B cell (primary cell): Measurements from ENCODE around the gene SMPD3. TPM values are rescaled to one million over a fixed set of nuclear protein-coding genes. Genes with fewer than 3 reads are reported as not detected.

Source experiments
- ATAC-seq: fragments of 200-7000 bp; cut with Tn5 transposase; one replicate; pipeline ENCODE4 v1.10.0; 2021; ENCODE audit warnings: low read depth, mild to moderate bottlenecking, moderate number of reproducible peaks, moderate library complexity
- CTCF ChIA-PET: fragments of 350-600 bp; sonication (Branson Sonifier 250); formaldehyde crosslinking; loops from one replicate; lab custom pipeline; 2021; ENCODE audit warnings: antibody characterized with exemption, inconsistent platforms; lab: Charles Lee
- POLR2A ChIA-PET: fragments of 350-600 bp; sonication (Branson Sonifier 250); formaldehyde crosslinking; loops from one replicate; lab custom pipeline; 2021; ENCODE audit warnings: antibody characterized with exemption; lab: Charles Lee
- DNase-seq: peaks from one replicate; pipeline ENCODE4 v3.0.0; 2013
- H2AFZ ChIP-seq: 2 replicates; pipeline ENCODE4 v1.6.1; 2012; ENCODE audit warnings: mild to moderate bottlenecking, low read depth, low read length; ENCODE audit not compliant: insufficient read depth, poor library complexity, severe bottlenecking
- H3K27ac ChIP-seq, 2 donors: 1 replicate in 1 of 2; 2 replicates in 1 of 2; pipeline ENCODE4 v1.5.1; 2012 to 2013; ENCODE audit warnings: low read length in 2 of 2, mild to moderate bottlenecking in 2 of 2, moderate library complexity in 1 of 2
- H3K27me3 ChIP-seq, 4 experiments: fragments of 200-600 bp in 1 of 4; sonication (generic) in 1 of 4; replicated peaks in 1 of 4; 1 replicate in 2 of 4; 2 replicates in 2 of 4; pipeline versions ENCODE4 v1.6.1 to v1.7.0; 2013 to 2016; ENCODE audit warnings: low read length in 3 of 4, mild to moderate bottlenecking in 2 of 4, mixed read lengths in 1 of 4, moderate library complexity in 1 of 4; ENCODE audit not compliant: insufficient read depth in 4 of 4, control insufficient read depth in 3 of 4; ENCODE audit errors: control extremely low read depth in 1 of 4
- H3K36me3 ChIP-seq, 2 experiments: replicated peaks in 1 of 2; 1 replicate in 1 of 2; 2 replicates in 1 of 2; pipeline versions ENCODE4 v1.6.1 to v1.7.1; 2013; ENCODE audit warnings: low read length in 1 of 2; ENCODE audit not compliant: insufficient read depth in 2 of 2, control insufficient read depth in 1 of 2; ENCODE audit errors: control extremely low read depth in 1 of 2, extremely low read depth in 1 of 2
- H3K4me1 ChIP-seq, 2 donors: fragments of 200-600 bp in 1 of 2; sonication (generic) in 1 of 2; 1 replicate in 1 of 2; 2 replicates in 1 of 2; pipeline versions ENCODE4 v1.5.1 to v1.6.1; 2013 to 2017; ENCODE audit warnings: low read length in 2 of 2; ENCODE audit not compliant: control insufficient read depth in 2 of 2, insufficient read depth in 2 of 2
- H3K4me2 ChIP-seq: replicated peaks from 2 replicates; pipeline ENCODE3; 2012; ENCODE audit warnings: mild to moderate bottlenecking, low read depth, low read length; ENCODE audit not compliant: poor library complexity, severe bottlenecking
- H3K4me3 ChIP-seq, 5 experiments: fragments of 200-600 bp in 1 of 5; sonication (generic) in 1 of 5; 1 replicate in 3 of 5; 2 replicates in 2 of 5; pipeline versions ENCODE4 v1.5.1 to v1.7.0; 2011 to 2016; ENCODE audit warnings: low read length in 4 of 5, mild to moderate bottlenecking in 4 of 5, low read depth in 2 of 5, control low read depth in 1 of 5, moderate library complexity in 1 of 5; ENCODE audit not compliant: insufficient read depth in 1 of 5; ENCODE audit errors: control extremely low read depth in 1 of 5, extremely low read depth in 1 of 5
- H3K79me2 ChIP-seq: fragments of 200-600 bp; sonication (generic); one replicate; pipeline ENCODE4 v1.6.0; 2016; ENCODE audit warnings: low read length; ENCODE audit not compliant: control insufficient read depth, insufficient read depth
- H3K9ac ChIP-seq: fragments of 200-600 bp; sonication (generic); 2 replicates; pipeline ENCODE4 v1.6.1; 2017; ENCODE audit warnings: mild to moderate bottlenecking, low read length, moderate library complexity
- H3K9me3 ChIP-seq, 3 donors: one replicate each; pipeline versions ENCODE4 v1.6.1 to v1.7.1; 2013; ENCODE audit warnings: low read length in 2 of 3; ENCODE audit not compliant: control insufficient read depth in 2 of 3, insufficient read depth in 1 of 3; ENCODE audit errors: control extremely low read depth in 1 of 3
- H4K20me1 ChIP-seq: 2 replicates; pipeline ENCODE4 v1.6.0; 2012; ENCODE audit warnings: mild to moderate bottlenecking, low read length; ENCODE audit not compliant: insufficient read depth, control insufficient read depth, poor library complexity, severe bottlenecking
- H3K27ac Mint-ChIP-seq: one replicate; pipeline ENCODE4 v1.8.0; 2021; ENCODE audit warnings: mixed read lengths
- H3K27me3 Mint-ChIP-seq: one replicate; pipeline ENCODE4 v1.8.0; 2021; ENCODE audit warnings: mixed read lengths
- H3K4me1 Mint-ChIP-seq: one replicate; pipeline ENCODE4 v1.8.0; 2021; ENCODE audit warnings: mixed read lengths
- H3K4me3 Mint-ChIP-seq: one replicate; pipeline ENCODE4 v1.8.0; 2021; ENCODE audit warnings: mixed read lengths
- H3K9me3 Mint-ChIP-seq: one replicate; pipeline ENCODE4 v1.8.0; 2022; ENCODE audit warnings: mixed read lengths; ENCODE audit not compliant: insufficient read depth
- CTCF ChIP-seq: fragments of 200-600 bp; IDR thresholded peaks from one replicate; pipeline ENCODE4 v1.8.0; 2022; ENCODE audit warnings: antibody characterized with exemption, mild to moderate bottlenecking
- EZH2 ChIP-seq: IDR thresholded peaks from 2 replicates; pipeline ENCODE4 v1.6.1; 2012; ENCODE audit warnings: borderline replicate concordance, low read depth, mild to moderate bottlenecking, moderate library complexity, low read length; ENCODE audit not compliant: insufficient read depth, poor library complexity, severe bottlenecking
- WGBS: methylation state at CpG from one replicate; pipeline ENCODE4 v1.1.5; 2013; ENCODE audit warnings: missing lambda C conversion rate; ENCODE audit not compliant: insufficient coverage; 5-methylcytosine and 5-hydroxymethylcytosine counted together
- intact Hi-C: fragments of 100-400 bp; cut with micrococcal nuclease; formaldehyde crosslinking; loops from one replicate; pipeline ENCODE4 v1.10.0; 2022
- polyA plus RNA-seq: library from polyadenylated mRNA; depleted of rRNA; stranded (reverse); fragments of >200 nt; gene quantifications from 2 replicates; pipeline ENCODE4 v1.2.3, GENCODE V29; 2012
- total RNA-seq, 2 donors: library from RNA; stranded (reverse); fragments of 120-200 nt in 1 of 2; gene quantifications; 1 replicate in 1 of 2; 2 replicates in 1 of 2; pipeline versions ENCODE4 v1.2.3 to v1.2.4, GENCODE V29; 2013 to 2022

Gene SMPD3
- total and polyA plus RNA-seq, 2 donors (not counting 1 experiment from before 2014, with no cell fraction given): 1.2 to 2.8 TPM

- no peak overlapping the region for H3K27ac Mint-ChIP-seq
- TF ChIP-seq CTCF: no peak
- TF ChIP-seq EZH2: no peak
- Histone ChIP-seq H3K36me3 (peaks cover 13 to 75% of the 10 kb centered on the region in 2 experiments), H3K27me3 (no peaks in the 10 kb centered on the region), H2AFZ (no peak overlapping the region), H4K20me1 (no peaks in the 10 kb centered on the region), H3K9ac (no peak overlapping the region), H3K4me3 (no peak overlapping the region), H3K4me2 (no peak overlapping the region), H3K4me1 (no peaks in the 10 kb centered on the region), H3K27ac (no peak overlapping the region), H3K79me2 (no peaks in the 10 kb centered on the region), H3K9me3 (no peaks in the 10 kb centered on the region)
- intact Hi-C loops: no loop called here
- no peak for ATAC-seq
- no peak overlapping the region for H3K4me3 Mint-ChIP-seq
- H3K4me1 Mint-ChIP-seq: no peaks in the 10 kb centered on the region
- CTCF ChIA-PET: interaction anchor here (1.5 kb wide), 1 partner anchor 79 kb away, joined by 6 read pairs; the partner anchor contains the start of gene SLC7A6
- 95% methylated on average over 4 of the region's 7 CpGs for WGBS
- no peak for DNase-seq
- H3K27me3 Mint-ChIP-seq: no peaks in the 10 kb centered on the region
- POLR2A ChIA-PET: no interaction called here
- no peaks in the 10 kb centered on the region for H3K9me3 Mint-ChIP-seq
Observed at GRCh38 chr16:68342620-68343019, 105.7 kb downstream of the SMPD3 start.

GRCh38 chr16:68339214-68339613 lies 109.1 kb downstream of the SMPD3 start:
- Histone ChIP-seq H3K4me2 (no peak overlapping the region), H3K9me3 (no peaks in the 10 kb centered on the region), H3K9ac (no peak overlapping the region), H3K27me3 (no peaks in the 10 kb centered on the region), H3K4me3 (no peak overlapping the region), H3K36me3 (peaks cover 5 to 66% of the 10 kb centered on the region in 2 experiments), H3K4me1 (no peaks in the 10 kb centered on the region), H4K20me1 (no peaks in the 10 kb centered on the region), H3K79me2 (no peaks in the 10 kb centered on the region), H2AFZ (no peak overlapping the region), H3K27ac (no peak overlapping the region)
- Mint-ChIP-seq H3K9me3 (no peaks in the 10 kb centered on the region), H3K4me3 (no peak overlapping the region), H3K4me1 (no peaks in the 10 kb centered on the region), H3K27ac (no peak overlapping the region), H3K27me3 (no peaks in the 10 kb centered on the region)
- ATAC-seq: no peak
- ChIA-PET CTCF (interaction anchor here (0.7 to 2.7 kb wide), 3 partner anchors 11 to 75 kb away, joined by 3 to 16 read pairs (median 3); partner anchors contain the start of gene SLC7A6), POLR2A (no interaction called here)
- intact Hi-C loops: no loop called here
- TF ChIP-seq EZH2: no peak
- TF ChIP-seq CTCF: no peak
- no peak for DNase-seq
- 97% methylated on average over 13 of the region's 13 CpGs for WGBS
